Measurements from ENCODE around the gene FBXL4.
A peak's percentile ranks its signal among the peaks of the same experiment; 100 is the strongest.

The FBXL4 gene

DNA sequence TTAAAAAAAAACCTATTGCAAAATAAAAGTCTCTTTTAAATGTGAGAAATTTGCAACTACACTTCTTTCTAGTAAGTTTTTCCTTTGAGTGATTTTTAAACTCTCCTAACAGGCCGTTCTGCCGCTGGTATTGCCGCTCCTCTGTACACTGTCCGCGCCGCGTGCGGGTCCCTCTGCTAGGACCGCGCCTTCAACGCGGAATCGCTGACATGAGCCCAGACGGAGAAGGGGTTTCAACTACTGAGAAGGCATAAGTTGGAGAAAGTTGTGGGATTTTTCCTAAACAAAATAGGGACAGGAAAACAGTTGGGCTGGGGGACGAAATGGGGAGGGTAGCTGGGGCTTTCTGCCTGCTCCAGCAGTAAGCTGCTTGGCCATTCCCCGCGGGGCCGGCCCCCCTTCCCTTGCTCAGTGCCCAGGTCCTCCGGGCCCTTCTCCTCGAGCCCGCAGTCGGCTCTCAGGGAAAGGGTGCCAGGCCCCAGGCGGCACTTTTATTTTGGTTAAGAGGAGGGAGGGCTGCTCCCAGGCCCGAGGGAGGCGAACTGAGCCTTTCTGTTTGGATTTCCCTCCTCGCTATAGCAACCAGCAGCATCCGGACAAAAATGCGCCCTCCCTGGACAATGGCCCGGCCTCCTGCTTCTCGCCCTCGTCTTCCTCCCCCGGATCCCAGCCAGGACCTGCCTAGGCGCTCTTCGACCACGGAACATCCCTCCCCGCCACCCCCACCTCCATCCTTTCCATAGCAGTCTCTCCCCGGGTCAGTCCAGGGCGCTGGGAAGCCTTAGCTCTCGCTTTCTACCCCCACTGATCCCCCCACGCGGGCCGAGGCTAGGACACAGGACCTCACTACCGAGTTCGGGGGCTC, 120.2 kb downstream of the FBXL4 start:
- Mint-ChIP-seq H3K36me3 (peaks cover 0 to 6% of the 10 kb centered on the region in 2 donors), H3K27ac (no peak overlapping the region), H3K4me3 (peak overlapping the region in 1 of 2 donors; percentile 18), H3K27me3 (peaks cover 68 to 83% of the 10 kb centered on the region in 2 donors), H3K4me1 (peaks cover 35 to 62% of the 10 kb centered on the region in 2 donors), H3K9me3 (peaks cover 0 to 1% of the 10 kb centered on the region in 2 donors)
- no peak for DNase-seq
- no peak for ATAC-seq (replicated peaks)

DNA sequence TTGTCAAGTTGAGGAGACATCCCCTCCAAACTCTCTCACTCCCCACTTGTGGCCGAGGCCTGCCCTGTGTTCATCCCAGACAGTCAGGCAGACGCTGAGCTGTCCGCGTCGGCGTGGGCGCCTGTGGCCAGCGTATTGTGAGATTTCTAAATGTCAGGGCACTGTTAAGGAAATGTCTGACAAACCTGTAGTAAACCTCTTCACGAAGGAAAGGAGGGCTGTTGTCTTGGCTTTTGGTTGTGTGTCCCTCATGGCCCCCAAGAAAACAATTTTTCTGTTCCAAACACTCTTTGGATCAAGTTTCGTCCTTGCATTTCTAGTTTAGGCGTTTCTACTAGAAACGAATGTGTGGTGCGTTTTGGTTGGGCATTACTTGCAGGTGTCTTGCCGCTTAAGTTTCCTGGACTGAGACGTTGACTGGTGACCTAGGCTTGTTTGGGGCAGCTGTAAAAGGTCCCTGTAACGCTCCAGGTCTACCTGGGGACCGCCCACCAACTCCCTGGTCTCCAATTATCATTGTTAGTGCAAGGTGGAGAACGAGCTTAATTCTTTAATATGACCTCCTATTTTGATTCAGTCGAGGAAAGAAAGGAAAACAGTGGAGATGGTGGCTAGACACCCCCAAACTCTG, 122.0 kb downstream of the FBXL4 start:
- Mint-ChIP-seq H3K27ac (peak overlapping the region; percentile 1), H3K27me3 (peaks cover 66 to 82% of the 10 kb centered on the region in 2 donors)
- no peak for ATAC-seq (replicated peaks)

DNA sequence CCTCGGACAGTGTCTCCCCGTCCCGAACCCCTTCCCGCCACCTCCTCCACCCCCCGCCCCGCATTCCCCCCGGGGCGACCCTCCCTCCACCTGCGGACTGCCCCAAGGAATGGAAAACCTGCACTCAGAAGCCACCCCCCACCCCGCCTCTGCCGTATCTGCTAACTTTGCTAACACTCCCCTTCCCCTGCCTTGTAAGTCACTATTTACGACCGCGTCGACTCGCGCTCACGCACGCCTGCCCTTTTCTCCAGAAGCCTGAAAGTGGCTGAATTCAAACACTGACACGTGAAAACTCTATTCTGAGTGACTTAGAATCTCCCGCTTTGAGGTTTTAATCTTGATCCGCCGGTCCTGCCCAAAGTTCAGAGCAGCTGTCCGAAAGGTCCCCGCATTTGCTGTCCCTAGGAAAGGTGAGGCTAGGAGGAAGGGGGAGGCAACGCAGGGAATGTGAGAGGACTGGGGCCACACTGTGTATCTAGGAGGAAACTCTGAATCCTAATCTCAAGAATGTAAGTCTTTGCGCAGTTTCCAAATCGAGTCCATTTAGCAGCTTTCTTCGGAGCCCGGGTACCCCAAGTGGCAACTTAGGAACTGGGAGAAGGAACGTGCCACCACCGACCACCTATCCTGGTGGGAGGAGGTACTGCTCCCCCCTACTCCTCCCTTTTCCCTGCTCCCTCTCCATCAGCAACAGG, 122.7 kb downstream of the FBXL4 start:
- no peak for ATAC-seq (replicated peaks)
- Mint-ChIP-seq H3K4me3 (peak overlapping the region; percentile 26 to 28), H3K27me3 (peaks cover 68 to 83% of the 10 kb centered on the region in 2 donors), H3K9me3 (peaks cover 0 to 1% of the 10 kb centered on the region in 2 donors), H3K36me3 (peaks cover 0 to 6% of the 10 kb centered on the region in 2 donors), H3K4me1 (peaks cover 19 to 39% of the 10 kb centered on the region in 2 donors), H3K27ac (peak overlapping the region; percentile 1)
- DNase-seq: no peak

More for the DNA sequence above, 122.0 kb downstream of the FBXL4 start:
- DNase-seq: no peak
- peaks cover 0 to 6% of the 10 kb centered on the region in 2 donors for H3K36me3 Mint-ChIP-seq
- H3K4me3 Mint-ChIP-seq: peak overlapping the region in 1 of 2 donors; percentile 17
- peaks cover 0 to 1% of the 10 kb centered on the region in 2 donors for H3K9me3 Mint-ChIP-seq
- H3K4me1 Mint-ChIP-seq: peaks cover 22 to 44% of the 10 kb centered on the region in 2 donors

DNA sequence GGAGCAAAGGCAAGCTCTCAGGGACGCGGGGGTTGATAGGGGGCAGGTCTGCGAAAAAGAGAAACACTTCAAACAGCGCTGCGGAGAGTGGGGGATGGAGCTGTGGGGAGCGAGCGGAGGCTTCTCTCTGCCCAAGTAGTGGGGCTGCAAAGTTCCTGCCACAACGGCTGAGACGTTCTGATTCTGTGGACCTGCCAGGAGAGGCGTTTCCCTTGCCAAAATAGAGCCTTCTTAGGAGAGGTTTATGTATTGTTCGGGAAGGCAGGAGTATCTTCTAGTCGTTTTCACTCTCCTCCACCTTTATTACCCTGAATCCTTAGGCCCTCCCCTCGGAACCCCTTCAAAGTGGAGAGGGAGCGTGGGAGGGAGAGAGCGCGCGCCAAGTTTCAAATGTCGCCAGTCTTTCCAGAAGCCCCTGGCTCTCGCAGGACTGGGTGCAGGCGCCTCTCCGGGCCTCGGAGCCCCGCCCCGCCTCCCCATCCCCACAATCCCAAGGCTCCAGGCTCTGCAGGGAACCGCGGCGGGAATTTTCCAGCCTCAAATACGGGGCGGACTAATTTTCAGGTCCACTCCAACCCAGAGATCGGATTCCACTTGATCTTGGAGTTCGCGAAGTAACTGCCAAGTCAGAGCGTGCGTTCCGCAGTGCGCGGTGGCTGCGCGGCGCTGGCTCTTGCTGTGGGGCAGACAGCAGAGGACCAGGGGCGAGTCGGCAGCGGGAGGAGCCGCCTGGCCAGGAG, 123.4 kb downstream of the FBXL4 start:
- Mint-ChIP-seq H3K4me3 (peak overlapping the region; percentile 27 to 70), H3K4me1 (peaks cover 19 to 37% of the 10 kb centered on the region in 2 donors), H3K36me3 (peaks cover 0 to 6% of the 10 kb centered on the region in 2 donors), H3K27ac (peak overlapping the region; percentile 84), H3K9me3 (peaks cover 0 to 1% of the 10 kb centered on the region in 2 donors), H3K27me3 (peaks cover 71 to 84% of the 10 kb centered on the region in 2 donors)
- DNase-seq (no peak), ATAC-seq (replicated peaks) (no peak)

DNA sequence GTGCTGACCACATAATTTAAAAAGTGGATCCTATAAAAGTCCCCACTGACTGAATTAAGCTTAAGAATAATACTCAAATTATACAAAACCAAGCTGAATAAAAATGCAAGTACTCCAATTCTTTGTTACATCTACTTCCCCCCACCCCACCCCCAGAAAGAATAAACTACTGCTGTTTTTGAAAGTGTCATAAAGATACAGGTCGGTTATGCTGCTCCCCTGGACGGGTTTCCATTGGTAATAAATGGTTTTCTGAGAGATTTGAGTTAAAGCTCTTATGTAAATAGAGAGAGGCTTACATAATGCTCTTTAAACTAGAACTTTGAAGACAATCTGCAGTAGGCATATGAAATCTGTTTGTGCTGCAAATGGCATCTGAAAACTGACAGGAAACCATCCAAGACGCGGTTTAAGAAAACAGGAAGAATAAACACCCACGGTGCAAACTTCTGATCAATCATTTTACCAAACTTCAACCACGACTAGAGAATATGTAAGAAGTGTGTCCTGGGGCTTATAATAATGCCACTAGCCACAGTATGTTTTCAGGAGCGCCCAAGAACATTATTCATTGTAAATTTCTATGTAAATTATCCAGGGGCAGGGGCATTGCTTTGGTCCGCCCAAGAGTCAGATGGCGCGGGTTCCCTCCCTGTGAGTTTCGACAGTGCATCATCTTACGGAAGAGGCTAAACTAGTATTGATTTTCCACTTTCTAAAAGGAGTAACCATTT, 124.2 kb downstream of the FBXL4 start:
- no peak for ATAC-seq (replicated peaks)
- peak overlapping the region; percentile 27 to 70 for H3K4me3 Mint-ChIP-seq
- H3K27ac Mint-ChIP-seq: peak overlapping the region; percentile 84

DNA sequence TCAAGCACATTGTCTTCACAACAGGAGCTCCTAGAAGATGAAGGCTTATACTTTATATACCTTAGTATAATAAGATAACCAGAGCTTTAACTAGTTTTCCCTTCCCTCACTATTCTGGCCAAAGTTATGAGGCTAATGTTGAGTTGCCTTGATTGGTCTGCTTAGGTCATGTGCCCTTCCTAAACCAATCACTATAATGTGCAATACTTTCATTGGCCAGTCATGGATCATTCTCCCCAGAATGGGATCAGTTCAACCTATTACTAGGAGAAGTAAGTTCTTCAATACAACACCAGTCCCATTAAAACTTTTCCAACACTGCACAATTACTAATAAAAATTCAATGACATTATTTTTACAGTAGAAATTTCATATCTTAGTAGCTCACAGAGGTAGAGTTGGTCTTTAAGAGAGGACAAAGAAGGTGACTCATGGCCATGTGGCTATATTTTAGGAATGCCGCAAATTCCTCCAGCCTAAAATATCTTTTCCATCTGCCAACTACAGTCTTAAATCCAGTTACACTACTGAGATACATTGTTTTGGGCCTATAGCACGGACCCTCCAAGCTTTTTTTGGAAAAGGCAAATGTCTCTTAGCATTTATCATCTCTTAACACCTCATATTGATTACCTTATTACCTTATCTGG, 125.9 kb downstream of the FBXL4 start:
- Mint-ChIP-seq H3K36me3 (peaks cover 0 to 6% of the 10 kb centered on the region in 2 donors), H3K27me3 (peaks cover 59 to 84% of the 10 kb centered on the region in 2 donors), H3K4me3 (no peak overlapping the region), H3K27ac (no peak overlapping the region), H3K9me3 (peaks cover 0 to 3% of the 10 kb centered on the region in 2 donors), H3K4me1 (peaks cover 8 to 22% of the 10 kb centered on the region in 2 donors)
- ATAC-seq (replicated peaks) (no peak), DNase-seq (no peak)

More for the DNA sequence above, 124.2 kb downstream of the FBXL4 start:
- Mint-ChIP-seq H3K9me3 (peaks cover 0 to 2% of the 10 kb centered on the region in 2 donors), H3K4me1 (peaks cover 16 to 29% of the 10 kb centered on the region in 2 donors), H3K27me3 (peaks cover 70 to 84% of the 10 kb centered on the region in 2 donors), H3K36me3 (peaks cover 0 to 6% of the 10 kb centered on the region in 2 donors)
- DNase-seq: no peak

Measured in stimulated activated naive B cell treated with anti-CD40 and anti-IgM and Interleukin-4, amounts not matched to agents 10 μg/mL and 1 μg/mL and 100 μg/mL, for 72 hours (primary cell).